GM21447 (cell line): Measurements from ENCODE around the gene AP5Z1.

Experiments
- ATAC-seq: cut with Tn5 transposase; IDR thresholded peaks from one replicate; pipeline ENCODE4 v1.9.1; 2021; ENCODE audit not compliant: unreplicated experiment

AP5Z1 gene

GRCh38 chr7:4745265-4745919, 30.0 kb upstream of the AP5Z1 start:
- ATAC-seq = peak; percentile 29

- no peak for ATAC-seq
These were observed 29.2 kb upstream of the AP5Z1 start for GRCh38 chr7:4745971-4746919.

GRCh38 chr7:4747013-4747412, 28.4 kb upstream of the AP5Z1 start:
- ATAC-seq = no peak

- ATAC-seq = no peak
These were observed 27.7 kb upstream of the AP5Z1 start for GRCh38 chr7:4747746-4748145.

GRCh38 chr7:4748231-4748681, 27.2 kb upstream of the AP5Z1 start:
- no peak for ATAC-seq

DNA sequence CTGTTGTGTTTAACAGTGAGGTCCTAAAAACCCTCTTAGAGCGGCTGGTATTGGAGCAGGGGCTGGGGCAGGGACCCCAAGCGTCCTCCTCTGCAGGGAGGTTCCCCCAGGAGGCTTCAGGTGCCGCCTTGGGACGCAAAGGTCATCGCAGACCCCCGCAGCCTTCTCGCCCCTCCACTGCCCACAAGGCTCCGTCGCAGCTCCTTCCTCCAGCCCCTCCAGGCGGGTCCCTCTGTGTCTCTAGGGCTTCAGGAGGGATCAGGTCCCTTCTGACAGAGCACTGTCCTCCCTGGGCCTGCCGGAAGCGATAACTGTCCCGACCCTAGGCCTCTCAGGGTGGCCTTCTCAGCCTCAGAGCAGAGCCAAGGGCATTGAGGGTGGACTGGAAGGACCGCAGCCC, 26.1 kb upstream of the AP5Z1 start:
- no peak for ATAC-seq

DNA sequence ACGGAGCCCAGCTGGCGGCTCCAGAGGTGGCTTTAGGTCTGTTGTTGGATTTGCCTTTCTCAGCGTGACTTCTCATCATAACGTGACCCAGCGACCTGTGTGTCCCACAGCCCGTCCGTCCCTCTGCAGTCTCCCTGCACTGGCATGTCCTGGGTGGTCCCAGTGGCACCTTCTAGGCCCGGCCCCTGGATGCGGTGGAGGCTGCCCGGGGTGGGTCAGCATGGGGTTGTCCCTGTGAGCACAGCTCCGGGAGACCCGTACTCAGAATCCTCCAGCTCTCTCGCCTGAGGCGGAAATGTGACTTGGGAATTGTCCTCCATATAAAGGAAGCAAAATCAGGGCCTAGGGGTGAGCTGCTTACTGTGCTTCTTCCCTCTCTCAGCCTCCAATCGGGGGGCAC, 25.6 kb upstream of the AP5Z1 start:
- no peak for ATAC-seq

- no peak for ATAC-seq
These were observed 23.9 kb upstream of the AP5Z1 start for GRCh38 chr7:4751398-4751947.

DNA sequence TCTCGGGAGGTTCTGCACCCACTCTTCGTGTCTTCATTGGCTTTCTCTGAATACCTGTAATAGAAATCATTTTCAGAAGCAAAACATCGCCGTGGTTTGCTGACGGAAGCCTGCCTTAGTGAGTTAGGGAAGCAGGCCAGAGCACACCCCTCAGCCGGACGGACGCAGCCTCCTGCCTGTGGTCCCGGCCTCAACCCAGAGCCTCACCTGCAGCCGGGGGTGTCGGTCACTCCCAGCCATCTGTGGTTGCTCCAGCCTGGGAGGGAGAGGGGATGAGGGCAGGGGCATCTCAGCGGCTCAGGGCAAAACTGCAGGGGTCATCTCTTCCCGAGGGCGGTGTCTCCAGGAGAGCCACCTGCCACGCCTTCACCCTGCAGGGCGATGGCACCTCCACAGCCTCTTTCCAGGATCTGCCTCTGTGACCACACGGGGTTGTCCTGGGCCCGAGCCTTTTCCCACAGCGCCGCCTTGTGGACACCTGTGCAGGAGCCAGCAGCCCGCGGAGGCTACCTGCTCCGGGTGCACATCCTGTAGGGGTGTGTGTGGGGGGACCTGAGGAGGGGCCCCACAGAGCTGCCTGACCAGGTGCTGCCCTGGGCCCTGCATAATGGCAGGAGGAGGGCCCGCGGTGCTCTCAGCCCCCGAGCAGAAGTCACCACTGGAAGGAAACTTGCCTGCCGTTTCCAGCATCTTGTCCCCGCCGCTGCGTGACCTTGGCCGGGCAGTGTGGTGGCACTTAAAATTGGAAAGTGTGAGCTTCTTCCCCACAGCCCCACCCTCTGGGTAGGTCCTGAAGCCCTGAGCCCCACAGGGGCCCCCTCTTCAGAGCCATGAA, 21.6 kb upstream of the AP5Z1 start:
- ATAC-seq = peak; percentile 86

DNA sequence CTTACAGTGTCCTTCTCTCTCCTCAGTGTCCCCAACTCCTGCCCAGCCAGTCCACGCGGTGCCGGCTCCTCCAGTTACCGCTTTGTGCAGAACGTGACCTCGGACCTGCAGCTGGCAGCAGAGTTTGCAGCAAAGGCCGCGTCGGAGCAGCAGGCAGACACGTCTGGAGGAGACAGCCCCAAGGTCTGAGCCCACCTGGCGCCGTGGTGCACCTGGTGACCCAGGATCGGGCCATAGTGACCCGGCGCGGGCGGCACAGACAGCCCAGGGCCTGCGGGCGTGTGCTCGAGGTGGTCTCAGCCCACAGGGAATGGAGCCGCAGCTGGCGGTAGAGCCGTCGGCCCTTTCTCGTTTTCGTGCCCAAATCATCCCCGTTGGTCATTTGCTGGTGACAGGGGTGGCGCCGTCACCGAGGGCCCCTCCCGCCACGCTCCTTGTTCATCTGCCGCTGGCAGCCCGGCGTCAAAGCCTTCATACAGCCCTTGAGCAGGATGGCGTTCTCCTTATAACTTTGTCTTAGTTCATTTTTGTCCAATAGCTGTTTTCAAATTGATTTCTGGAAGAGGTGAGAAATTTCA, 20.9 kb upstream of the AP5Z1 start:
- ATAC-seq = no peak

GRCh38 chr7:4755045-4755444, 20.4 kb upstream of the AP5Z1 start:
- ATAC-seq = no peak

- no peak for ATAC-seq
These were observed 17.3 kb upstream of the AP5Z1 start for GRCh38 chr7:4758111-4758510.

DNA sequence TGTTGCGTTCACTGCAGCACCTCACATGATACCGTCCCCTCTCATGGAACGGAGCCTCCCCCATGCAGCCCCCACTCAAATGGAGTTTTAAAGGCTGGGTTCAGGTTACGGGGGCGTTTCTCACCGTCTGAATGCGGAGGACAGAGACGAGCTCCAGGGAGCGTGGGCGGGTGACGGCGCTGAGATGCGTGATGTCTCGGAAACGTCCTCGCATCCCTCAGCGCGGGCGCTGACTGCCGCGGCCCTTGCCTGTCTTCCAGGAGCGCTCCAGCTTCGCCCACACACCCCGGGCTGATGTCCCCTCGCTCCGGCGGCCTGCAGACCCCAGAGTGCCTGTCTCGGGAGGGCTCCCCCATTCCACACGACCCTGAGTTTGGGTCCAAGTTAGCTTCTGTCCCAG, 16.6 kb upstream of the AP5Z1 start:
- ATAC-seq = no peak

- ATAC-seq = no peak
These were observed 16.2 kb upstream of the AP5Z1 start for GRCh38 chr7:4759211-4759610.

- no peak for ATAC-seq
These were observed 14.5 kb upstream of the AP5Z1 start for GRCh38 chr7:4760952-4761351.

DNA sequence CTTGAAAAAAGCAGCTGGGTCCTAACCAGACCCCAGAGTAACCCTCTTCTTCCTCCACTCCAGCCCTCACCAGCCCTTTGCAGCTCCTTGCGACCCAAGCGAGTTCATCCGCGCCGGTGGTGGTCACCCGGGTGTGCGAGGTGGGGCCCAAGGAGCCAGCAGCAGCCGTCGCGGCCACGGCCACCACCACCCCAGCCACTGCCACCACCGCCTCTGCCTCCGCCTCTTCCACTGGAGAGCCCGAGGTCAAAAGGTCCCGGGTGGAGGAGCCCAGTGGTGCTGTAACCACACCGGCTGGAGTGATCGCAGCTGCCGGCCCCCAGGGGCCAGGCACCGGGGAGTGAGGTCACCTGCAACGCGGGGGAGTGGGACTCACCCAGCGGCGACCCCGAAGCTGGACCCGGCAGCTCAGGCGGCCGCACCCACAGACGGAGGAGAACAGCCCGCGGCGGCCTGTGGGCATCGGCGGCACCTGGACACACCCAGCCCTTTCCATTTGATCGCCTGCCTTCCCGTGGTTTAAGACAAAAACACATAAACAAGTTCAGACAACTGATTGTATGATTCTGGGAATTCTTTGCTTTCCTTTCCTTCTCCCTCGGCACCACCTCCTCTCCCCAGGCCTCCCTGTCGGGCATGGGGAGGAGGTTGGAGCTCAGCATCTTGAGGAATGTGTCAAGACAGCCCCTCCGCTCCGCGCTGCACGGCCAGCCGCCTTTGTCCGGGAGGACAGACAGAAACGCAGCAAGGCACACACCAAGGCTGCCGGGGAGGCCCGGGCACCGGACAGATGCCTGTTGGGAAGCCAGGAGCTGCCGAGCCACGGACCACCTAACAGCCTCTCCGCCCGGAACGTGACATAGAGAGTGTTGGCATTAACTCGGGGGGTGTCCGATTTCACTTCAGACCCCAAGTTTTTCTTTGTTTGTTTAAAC, 13.0 kb upstream of the AP5Z1 start:
- ATAC-seq = no peak

GRCh38 chr7:4763091-4763793, 12.2 kb upstream of the AP5Z1 start:
- ATAC-seq = no peak

- ATAC-seq = no peak
These were observed 11.6 kb upstream of the AP5Z1 start for GRCh38 chr7:4763794-4764185.

- ATAC-seq = no peak
These were observed 10.9 kb upstream of the AP5Z1 start for GRCh38 chr7:4764402-4765007.
